KMS-11 (cell line): ENCODE results near the gene NBEAL1.
"Not testable (repeated sequence)": the region's sequence is repeated elsewhere in the genome, so short reads cannot be mapped to it uniquely, and the experiment has no call there.

ENCODE experiments used
- H2AFZ ChIP-seq: fragments of 200-600 bp; sonication (generic); 2 replicates; pipeline ENCODE4 v1.6.1; 2016; ENCODE audit warnings: antibody characterized with exemption, mixed run types, low read depth
- H3K27ac ChIP-seq: fragments of 200-600 bp; sonication (generic); 2 replicates; pipeline ENCODE4 v1.6.1; 2016; ENCODE audit warnings: mild to moderate bottlenecking, mixed run types
- H3K27me3 ChIP-seq: fragments of 200-600 bp; sonication (generic); 2 replicates; pipeline ENCODE4 v1.6.1; 2017; ENCODE audit warnings: mild to moderate bottlenecking, low read depth, mixed run types, moderate library complexity; ENCODE audit not compliant: insufficient read depth
- H3K36me3 ChIP-seq: fragments of 200-600 bp; sonication (generic); 2 replicates; pipeline ENCODE4 v1.6.1; 2017; ENCODE audit warnings: mild to moderate bottlenecking, mixed run types; ENCODE audit not compliant: insufficient read depth
- H3K4me1 ChIP-seq: fragments of 200-600 bp; sonication (generic); 2 replicates; pipeline ENCODE4 v1.6.1; 2016; ENCODE audit warnings: mild to moderate bottlenecking, low read depth, mixed run types; ENCODE audit not compliant: poor library complexity, severe bottlenecking
- H3K4me2 ChIP-seq: fragments of 200-600 bp; sonication (generic); 2 replicates; pipeline ENCODE4 v1.7.0; 2016; ENCODE audit warnings: mild to moderate bottlenecking, mixed run types
- H3K4me3 ChIP-seq: fragments of 200-600 bp; sonication (generic); IDR thresholded peaks from 2 replicates; pipeline ENCODE4 v1.6.1; 2017; ENCODE audit warnings: low read depth, low read length, mixed read lengths; ENCODE audit not compliant: insufficient read depth
- H3K79me2 ChIP-seq: fragments of 200-600 bp; sonication (generic); 2 replicates; pipeline ENCODE4 v1.6.1; 2016; ENCODE audit warnings: low read depth, mixed run types; ENCODE audit not compliant: insufficient read depth
- H3K9ac ChIP-seq: fragments of 200-600 bp; sonication (generic); 2 replicates; pipeline ENCODE4 v1.6.1; 2016; ENCODE audit warnings: mild to moderate bottlenecking, mixed run types
- H4K20me1 ChIP-seq: fragments of 200-600 bp; sonication (generic); 2 replicates; pipeline ENCODE4 v1.6.1; 2016; ENCODE audit warnings: mild to moderate bottlenecking, mixed run types; ENCODE audit not compliant: insufficient read depth
- TF ChIP-seq, protein P1 (sequence below): fragments of 200-600 bp; sonication (generic); conservative IDR thresholded peaks from 2 replicates; pipeline ENCODE4 v1.6.1; 2017; ENCODE audit warnings: low read depth, mild to moderate bottlenecking, antibody characterized with exemption, low read length, moderate library complexity, mixed read lengths

NBEAL1 gene

DNA sequence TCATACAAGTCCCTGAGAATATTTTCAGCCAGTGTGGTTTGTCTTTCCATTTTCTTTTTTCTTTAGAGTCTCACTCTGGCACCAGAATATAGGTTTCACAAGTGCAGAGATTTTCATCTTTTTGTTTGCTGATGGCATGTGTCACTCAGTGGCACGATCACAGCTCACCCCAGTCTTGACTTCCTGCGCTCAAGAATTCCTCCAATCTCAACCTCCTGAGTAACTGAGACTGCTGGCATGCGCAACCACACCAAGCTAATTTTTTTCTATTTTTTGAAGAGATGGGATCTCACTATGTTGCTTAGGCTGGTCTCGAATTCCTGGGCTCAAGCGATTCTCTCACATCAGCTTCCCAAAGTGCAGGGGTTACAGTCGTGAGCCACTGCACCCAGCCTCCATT lies 23.9 kb downstream of the NBEAL1 start:
- no peak overlapping the region for H3K27ac ChIP-seq
- no peaks in the 10 kb centered on the region for H4K20me1 ChIP-seq
- H3K79me2 ChIP-seq: no peaks in the 10 kb centered on the region
- H3K9ac ChIP-seq: no peak overlapping the region
- no peak overlapping the region for H3K4me3 ChIP-seq
- no peaks in the 10 kb centered on the region for H3K27me3 ChIP-seq
- H3K4me2 ChIP-seq: no peak overlapping the region
- H3K36me3 ChIP-seq: no peaks in the 10 kb centered on the region
- H2AFZ ChIP-seq: no peak overlapping the region
- TF ChIP-seq, protein P1, sequence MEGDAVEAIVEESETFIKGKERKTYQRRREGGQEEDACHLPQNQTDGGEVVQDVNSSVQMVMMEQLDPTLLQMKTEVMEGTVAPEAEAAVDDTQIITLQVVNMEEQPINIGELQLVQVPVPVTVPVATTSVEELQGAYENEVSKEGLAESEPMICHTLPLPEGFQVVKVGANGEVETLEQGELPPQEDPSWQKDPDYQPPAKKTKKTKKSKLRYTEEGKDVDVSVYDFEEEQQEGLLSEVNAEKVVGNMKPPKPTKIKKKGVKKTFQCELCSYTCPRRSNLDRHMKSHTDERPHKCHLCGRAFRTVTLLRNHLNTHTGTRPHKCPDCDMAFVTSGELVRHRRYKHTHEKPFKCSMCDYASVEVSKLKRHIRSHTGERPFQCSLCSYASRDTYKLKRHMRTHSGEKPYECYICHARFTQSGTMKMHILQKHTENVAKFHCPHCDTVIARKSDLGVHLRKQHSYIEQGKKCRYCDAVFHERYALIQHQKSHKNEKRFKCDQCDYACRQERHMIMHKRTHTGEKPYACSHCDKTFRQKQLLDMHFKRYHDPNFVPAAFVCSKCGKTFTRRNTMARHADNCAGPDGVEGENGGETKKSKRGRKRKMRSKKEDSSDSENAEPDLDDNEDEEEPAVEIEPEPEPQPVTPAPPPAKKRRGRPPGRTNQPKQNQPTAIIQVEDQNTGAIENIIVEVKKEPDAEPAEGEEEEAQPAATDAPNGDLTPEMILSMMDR: no peak
- peaks cover under 1% of the 10 kb centered on the region for H3K4me1 ChIP-seq

DNA sequence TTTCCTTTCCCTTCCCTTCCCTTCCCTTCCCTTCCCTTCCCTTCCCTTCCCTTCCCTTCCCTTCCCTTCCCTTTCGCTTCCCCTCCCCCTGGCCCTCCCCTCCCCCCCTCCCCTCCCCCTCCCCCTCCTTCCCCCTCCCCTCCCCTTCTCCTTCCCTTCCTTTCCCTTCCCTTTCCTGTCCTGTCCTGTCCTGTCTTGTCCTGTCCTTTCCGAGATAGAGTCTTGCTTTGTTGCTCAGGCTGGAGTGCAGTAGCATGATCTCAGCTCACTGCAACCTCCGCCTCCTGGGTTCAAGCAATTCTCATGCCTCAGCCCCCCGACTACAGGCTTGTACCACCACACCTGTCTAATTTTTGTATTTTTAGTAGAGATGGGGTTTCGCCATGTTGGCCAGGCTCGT lies 24.5 kb downstream of the NBEAL1 start:
- H3K27ac ChIP-seq, H3K79me2 ChIP-seq: not testable (repeated sequence)

DNA sequence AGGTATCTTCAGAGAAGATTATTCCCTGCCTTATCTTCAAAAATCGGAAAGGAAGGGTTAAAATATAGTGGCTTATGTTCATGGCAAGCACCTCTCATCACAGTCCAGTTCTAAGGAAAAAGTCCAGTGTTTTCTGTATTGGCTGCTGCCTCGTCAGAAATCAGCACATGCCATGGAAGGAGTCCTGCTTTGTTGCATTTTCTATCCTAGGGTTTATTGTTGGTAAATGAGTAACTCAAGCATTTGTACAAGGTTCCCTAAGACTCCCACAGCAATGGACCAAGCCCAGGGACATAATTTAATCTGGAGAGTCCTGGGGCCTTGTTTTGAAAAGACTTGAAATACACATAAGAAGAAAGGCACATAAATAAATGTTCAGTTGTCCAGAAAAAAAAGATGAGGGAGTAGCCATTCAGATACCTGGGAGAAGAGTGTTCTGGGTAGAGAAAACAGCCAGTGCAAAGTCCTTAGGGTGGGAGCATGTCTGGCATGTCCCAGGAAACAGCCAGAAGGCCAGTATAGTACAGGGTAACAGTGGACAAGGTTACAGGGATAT lies 26.4 kb downstream of the NBEAL1 start:
- no peaks in the 10 kb centered on the region for H3K4me1 ChIP-seq

More for the DNA sequence above, 24.5 kb downstream of the NBEAL1 start:
- not testable (repeated sequence) for H3K4me3 ChIP-seq, H4K20me1 ChIP-seq, H3K36me3 ChIP-seq, H3K4me2 ChIP-seq, H3K27me3 ChIP-seq, H3K4me1 ChIP-seq, H3K9ac ChIP-seq, H2AFZ ChIP-seq

DNA sequence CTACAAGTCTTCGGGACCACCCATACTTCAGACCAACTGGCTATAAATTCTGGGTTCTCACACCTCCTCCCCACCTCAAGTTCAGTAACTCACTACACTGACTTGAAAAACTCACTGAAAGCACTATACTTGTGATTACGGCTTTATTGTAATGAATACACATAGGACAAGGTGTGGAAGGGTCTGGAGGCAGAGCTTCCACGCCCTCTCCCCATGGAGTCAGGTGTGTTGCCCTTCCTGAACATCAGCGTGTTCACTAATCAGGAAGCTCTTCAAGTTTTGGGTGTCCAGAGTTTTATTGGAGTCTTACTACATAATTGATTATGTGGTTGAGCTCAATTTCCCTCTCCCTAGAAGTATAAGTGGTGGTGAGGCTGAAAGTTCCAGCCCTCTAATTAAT lies 27.5 kb downstream of the NBEAL1 start:
- Histone ChIP-seq H3K79me2 (no peaks in the 10 kb centered on the region), H3K9ac (no peak overlapping the region), H3K4me2 (no peak overlapping the region), H3K36me3 (no peaks in the 10 kb centered on the region), H3K27ac (no peak overlapping the region), H4K20me1 (no peaks in the 10 kb centered on the region), H3K4me3 (no peak overlapping the region), H2AFZ (no peak overlapping the region), H3K4me1 (no peaks in the 10 kb centered on the region), H3K27me3 (no peaks in the 10 kb centered on the region)
- TF ChIP-seq, protein P1: no peak

More for the DNA sequence above, 26.4 kb downstream of the NBEAL1 start:
- H3K36me3 ChIP-seq: no peaks in the 10 kb centered on the region
- H3K9ac ChIP-seq: no peak overlapping the region
- no peaks in the 10 kb centered on the region for H3K27me3 ChIP-seq
- no peaks in the 10 kb centered on the region for H4K20me1 ChIP-seq
- no peak overlapping the region for H3K4me3 ChIP-seq
- no peaks in the 10 kb centered on the region for H3K79me2 ChIP-seq
- H2AFZ ChIP-seq: no peak overlapping the region
- no peak overlapping the region for H3K27ac ChIP-seq
- TF ChIP-seq, protein P1: no peak
- no peak overlapping the region for H3K4me2 ChIP-seq

DNA sequence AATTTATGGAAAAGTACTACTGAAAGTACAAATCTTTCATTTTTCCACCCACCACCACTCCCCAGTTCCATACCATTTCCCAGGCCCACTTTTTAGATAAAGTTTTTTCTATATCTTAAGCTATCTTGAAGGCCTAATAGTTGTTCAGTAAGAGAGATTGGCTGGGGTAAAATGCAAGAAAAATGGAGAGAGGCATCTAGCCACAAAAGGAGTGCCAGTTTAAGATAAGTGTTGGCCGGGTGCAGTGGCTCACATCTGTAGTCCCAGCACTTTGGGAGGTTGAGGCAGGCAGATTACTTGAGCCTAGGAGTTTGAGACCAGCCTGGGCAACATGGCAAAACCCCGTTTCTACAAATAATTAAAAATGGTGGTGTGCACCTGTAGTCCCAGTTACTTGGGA lies 28.6 kb downstream of the NBEAL1 start:
- TF ChIP-seq, protein P1: no peak
- no peak overlapping the region for H3K27ac ChIP-seq
- no peak overlapping the region for H3K9ac ChIP-seq
- H3K4me3 ChIP-seq: no peak overlapping the region
- no peak overlapping the region for H2AFZ ChIP-seq
- no peaks in the 10 kb centered on the region for H3K4me1 ChIP-seq
- H3K36me3 ChIP-seq: no peaks in the 10 kb centered on the region
- no peaks in the 10 kb centered on the region for H4K20me1 ChIP-seq
- H3K79me2 ChIP-seq: no peaks in the 10 kb centered on the region
- no peaks in the 10 kb centered on the region for H3K27me3 ChIP-seq
- no peak overlapping the region for H3K4me2 ChIP-seq
